OCI-LY7 (cell line): Measurements from ENCODE around the gene GRM4. TPM values are rescaled to one million over a fixed set of nuclear protein-coding genes. Genes with fewer than 3 reads are reported as not detected.

Experiments used
- BruUV-seq: library from RNA; stranded (reverse); fragments of 400-500 nt; replicated peaks from 2 replicates; lab custom pipeline; 2021; lab: Mats Ljungman, UMichigan
- CTCF ChIA-PET: fragments of 300-600 bp; sonication (Branson Sonifier 250); formaldehyde crosslinking; loops from one replicate; lab custom pipeline; 2022; ENCODE audit warnings: antibody characterized with exemption; ENCODE audit not compliant: unreplicated experiment; lab: Charles Lee
- POLR2A ChIA-PET: fragments of 300-600 bp; sonication (Branson Sonifier 250); formaldehyde crosslinking; loops from one replicate; lab custom pipeline; 2022; ENCODE audit warnings: antibody characterized with exemption; lab: Charles Lee
- DNase-seq: peaks from one replicate; pipeline ENCODE4 v3.0.0-alpha.2; 2015; ENCODE audit warnings: low spot score
- H2AFZ ChIP-seq: fragments of 200-600 bp; sonication (generic), shearing (Covaris generic); 2 replicates; pipeline ENCODE4 v1.6.1; 2014; ENCODE audit warnings: mild to moderate bottlenecking, antibody characterized with exemption, low read length, moderate library complexity
- H3K27ac ChIP-seq: fragments of 200-600 bp; sonication (generic); 2 replicates; pipeline ENCODE4 v1.5.1; 2014; ENCODE audit warnings: mixed run types, low read depth, mild to moderate bottlenecking, moderate library complexity, low read length, inconsistent platforms; ENCODE audit not compliant: poor library complexity, severe bottlenecking
- H3K36me3 ChIP-seq: fragments of 200-600 bp; sonication (generic); 2 replicates; pipeline ENCODE4 v1.6.1; 2014; ENCODE audit warnings: mild to moderate bottlenecking, antibody characterized with exemption, low read length, moderate library complexity, mixed read lengths; ENCODE audit not compliant: insufficient read depth
- H3K4me1 ChIP-seq: fragments of 200-600 bp; sonication (generic); 2 replicates; pipeline ENCODE4 v1.5.1; 2014; ENCODE audit warnings: mild to moderate bottlenecking, low read length; ENCODE audit not compliant: insufficient read depth, poor library complexity, severe bottlenecking
- H3K4me2 ChIP-seq: fragments of 200-600 bp; sonication (generic); 2 replicates; pipeline ENCODE4 v1.6.1; 2014; ENCODE audit warnings: mild to moderate bottlenecking, low read length
- H3K4me3 ChIP-seq: fragments of 200-600 bp; sonication (generic); 2 replicates; pipeline ENCODE4 v1.5.1; 2014; ENCODE audit warnings: mild to moderate bottlenecking, low read depth, low read length; ENCODE audit not compliant: poor library complexity, severe bottlenecking
- H3K79me2 ChIP-seq: fragments of 200-600 bp; sonication (generic); 2 replicates; pipeline ENCODE4 v1.6.1; 2016; ENCODE audit warnings: low read depth, mild to moderate bottlenecking, low read length, moderate library complexity, mixed read lengths; ENCODE audit not compliant: insufficient read depth
- H3K9me2 ChIP-seq: fragments of 200-600 bp; sonication (generic); 2 replicates; pipeline ENCODE4 v1.6.1; 2016; ENCODE audit warnings: mild to moderate bottlenecking, low read length, mixed read lengths; ENCODE audit not compliant: insufficient read depth
- H3K9me3 ChIP-seq: fragments of 200-600 bp; sonication (generic); 2 replicates; pipeline ENCODE4 v1.6.1; 2014; ENCODE audit warnings: mild to moderate bottlenecking, mixed run types, low read length, mixed read lengths
- H4K20me1 ChIP-seq: fragments of 200-600 bp; sonication (generic); 2 replicates; pipeline ENCODE4 v1.6.1; 2014; ENCODE audit warnings: mild to moderate bottlenecking, antibody characterized with exemption, low read length, moderate library complexity, mixed read lengths; ENCODE audit not compliant: insufficient read depth
- EZH2phosphoT487 ChIP-seq: fragments of 200-600 bp; sonication (generic); IDR thresholded peaks from 2 replicates; pipeline ENCODE4 v1.6.1; 2018; ENCODE audit warnings: low read depth, borderline replicate concordance, mild to moderate bottlenecking, mixed run types, antibody characterized with exemption, low read length, moderate library complexity, mixed read lengths
- intact Hi-C: fragments of 100-400 bp; cut with micrococcal nuclease; formaldehyde crosslinking; loops from one replicate; pipeline ENCODE4 v1.10.0; 2022; ENCODE audit not compliant: unreplicated experiment
- total RNA-seq, 2 experiments: library from RNA; depleted of rRNA in 1 of 2; stranded (reverse); fragments of >200 nt in 1 of 2; shearing (Covaris generic) in 1 of 2; gene quantifications; 2 replicates each; pipeline ENCODE4 v1.2.3, GENCODE V29; 2014 to 2022
- TF ChIP-seq, protein P1 (sequence below): fragments of 200-600 bp; sonication (generic); conservative IDR thresholded peaks from 2 replicates; pipeline ENCODE4 v1.5.1; 2014; ENCODE audit warnings: mild to moderate bottlenecking, antibody characterized with exemption, low read length, moderate library complexity, mixed read lengths

GRM4 gene
- total RNA-seq, 2 experiments from 2014 or later: 0.73 to 1.3 TPM

DNA sequence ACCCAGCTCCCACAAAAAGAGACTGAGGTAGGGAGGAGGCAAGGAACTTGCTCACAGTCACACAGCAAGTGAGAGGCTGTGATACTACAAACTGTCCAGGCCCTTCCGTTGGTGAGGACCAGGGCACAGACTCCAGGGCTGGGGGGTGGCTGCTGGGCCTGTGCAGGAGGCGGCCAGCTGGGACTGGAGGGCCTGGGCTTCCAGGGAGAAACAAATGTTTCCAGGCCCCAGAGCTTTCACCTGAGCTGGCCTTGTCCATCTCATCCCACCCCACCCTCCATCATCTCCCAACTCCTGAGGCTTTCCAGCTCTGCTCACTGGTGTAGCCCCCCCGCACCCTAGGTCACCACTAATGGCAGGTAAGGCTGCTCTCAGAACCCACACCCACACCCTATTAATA, 86.0 kb downstream of the GRM4 start:
- ChIA-PET POLR2A (no interaction called here), CTCF (no interaction called here)
- Histone ChIP-seq H3K79me2 (no peaks in the 10 kb centered on the region), H3K36me3 (no peaks in the 10 kb centered on the region), H3K27ac (no peak overlapping the region), H2AFZ (no peak overlapping the region), H3K9me3 (no peaks in the 10 kb centered on the region), H3K4me1 (peaks cover 18% of the 10 kb centered on the region), H3K4me2 (no peak overlapping the region), H4K20me1 (no peaks in the 10 kb centered on the region; the same call in 1 of the 2 replicates), H3K4me3 (no peak overlapping the region), H3K9me2 (no peaks in the 10 kb centered on the region)
- intact Hi-C loops: no loop called here
- DNase-seq: no peak
- no TSS peak for BruUV-seq
- TF ChIP-seq EZH2phosphoT487: no peak
- TF ChIP-seq, protein P1, sequence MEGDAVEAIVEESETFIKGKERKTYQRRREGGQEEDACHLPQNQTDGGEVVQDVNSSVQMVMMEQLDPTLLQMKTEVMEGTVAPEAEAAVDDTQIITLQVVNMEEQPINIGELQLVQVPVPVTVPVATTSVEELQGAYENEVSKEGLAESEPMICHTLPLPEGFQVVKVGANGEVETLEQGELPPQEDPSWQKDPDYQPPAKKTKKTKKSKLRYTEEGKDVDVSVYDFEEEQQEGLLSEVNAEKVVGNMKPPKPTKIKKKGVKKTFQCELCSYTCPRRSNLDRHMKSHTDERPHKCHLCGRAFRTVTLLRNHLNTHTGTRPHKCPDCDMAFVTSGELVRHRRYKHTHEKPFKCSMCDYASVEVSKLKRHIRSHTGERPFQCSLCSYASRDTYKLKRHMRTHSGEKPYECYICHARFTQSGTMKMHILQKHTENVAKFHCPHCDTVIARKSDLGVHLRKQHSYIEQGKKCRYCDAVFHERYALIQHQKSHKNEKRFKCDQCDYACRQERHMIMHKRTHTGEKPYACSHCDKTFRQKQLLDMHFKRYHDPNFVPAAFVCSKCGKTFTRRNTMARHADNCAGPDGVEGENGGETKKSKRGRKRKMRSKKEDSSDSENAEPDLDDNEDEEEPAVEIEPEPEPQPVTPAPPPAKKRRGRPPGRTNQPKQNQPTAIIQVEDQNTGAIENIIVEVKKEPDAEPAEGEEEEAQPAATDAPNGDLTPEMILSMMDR: no peak

DNA sequence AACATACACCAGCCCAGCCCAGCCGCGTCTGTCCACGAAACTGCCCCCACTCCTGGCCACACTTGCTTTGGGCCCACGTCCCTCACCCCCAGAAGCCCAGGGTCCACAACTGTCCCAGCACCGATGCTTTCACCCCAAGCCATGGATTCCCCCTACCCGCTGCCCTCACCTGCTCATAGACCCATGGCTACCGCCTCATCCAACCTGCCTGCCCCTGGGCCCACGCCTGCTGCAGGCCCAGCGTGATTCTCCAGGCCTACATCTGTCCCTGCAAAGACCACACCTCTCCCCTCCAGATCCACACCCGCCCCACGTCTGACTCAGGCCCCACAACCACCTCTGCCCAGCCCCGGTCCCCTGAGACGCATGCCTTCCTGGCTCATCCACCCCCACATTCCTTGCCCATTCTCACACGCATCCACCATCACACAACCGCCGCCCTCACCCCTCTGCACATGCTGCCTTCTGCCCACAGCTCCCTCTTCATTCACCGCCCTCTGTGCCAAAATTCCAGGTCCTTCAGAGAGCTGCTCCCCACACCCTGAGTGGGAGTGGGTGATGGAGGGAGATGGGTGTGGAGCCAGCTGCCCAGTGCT, 86.7 kb downstream of the GRM4 start:
- Histone ChIP-seq H3K36me3 (no peaks in the 10 kb centered on the region), H3K4me2 (no peak overlapping the region), H3K9me2 (no peaks in the 10 kb centered on the region), H3K79me2 (no peaks in the 10 kb centered on the region), H2AFZ (no peak overlapping the region), H3K9me3 (no peaks in the 10 kb centered on the region), H4K20me1 (no peaks in the 10 kb centered on the region; the same call in 1 of the 2 replicates), H3K27ac (no peak overlapping the region), H3K4me1 (peaks cover 20% of the 10 kb centered on the region), H3K4me3 (no peak overlapping the region)
- CTCF ChIA-PET: no interaction called here
- intact Hi-C loops: no loop called here
- POLR2A ChIA-PET: interaction anchor here (0.6 kb wide), 1 partner anchor 321 kb away, joined by 3 read pairs; no protein-coding TSS in a partner anchor
- TF ChIP-seq, protein P1: no peak
- TF ChIP-seq EZH2phosphoT487: no peak
- BruUV-seq: no TSS peak
- DNase-seq: no peak

DNA sequence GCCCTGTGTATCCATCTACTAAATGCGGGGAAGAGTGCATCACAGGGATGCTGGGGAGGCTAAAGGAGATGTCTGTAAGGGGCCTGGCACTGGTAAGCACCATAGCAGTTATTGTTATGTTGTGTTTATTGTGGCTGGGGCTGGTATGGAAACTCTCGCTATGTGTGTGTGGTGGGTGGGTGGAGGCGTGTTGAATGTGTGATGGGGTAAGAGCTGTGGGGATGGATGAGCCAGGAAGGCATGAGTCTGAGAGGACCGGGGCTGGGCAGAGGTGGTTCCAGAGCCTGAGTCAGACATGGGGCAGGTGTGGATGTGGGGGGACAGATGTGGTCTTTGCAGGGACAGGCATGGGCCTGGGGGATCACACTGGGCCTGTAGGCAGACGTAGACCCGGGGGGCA, 88.1 kb downstream of the GRM4 start:
- POLR2A ChIA-PET: interaction anchor here (0.5 to 0.6 kb wide), 2 partner anchors 25 to 198 kb away, joined by 3 read pairs; no protein-coding TSS in a partner anchor
- no peak overlapping the region for H3K4me2 ChIP-seq
- TF ChIP-seq EZH2phosphoT487: no peak
- TF ChIP-seq, protein P1: no peak
- H3K79me2 ChIP-seq: no peaks in the 10 kb centered on the region
- no peak overlapping the region for H3K4me3 ChIP-seq
- no peak for DNase-seq
- no peak overlapping the region for H3K27ac ChIP-seq
- CTCF ChIA-PET: no interaction called here
- H3K9me3 ChIP-seq: no peaks in the 10 kb centered on the region
- no peaks in the 10 kb centered on the region for H3K36me3 ChIP-seq
- BruUV-seq: no TSS peak
- no peaks in the 10 kb centered on the region for H3K9me2 ChIP-seq
- no peaks in the 10 kb centered on the region; the same call in 1 of the 2 replicates for H4K20me1 ChIP-seq
- H2AFZ ChIP-seq: no peak overlapping the region
- intact Hi-C loops: no loop called here
- H3K4me1 ChIP-seq: peaks cover 30% of the 10 kb centered on the region
